Dendritic cell treated with granulocyte-macrophage colony-stimulating factor and Interleukin-4, amounts not matched to agents 40 ng/mL and 50 ng/mL, for 4 days (primary cell): ENCODE results near the gene COL23A1.

Experiments used
- H3K27ac Mint-ChIP-seq: one replicate; pipeline ENCODE4 v1.8.0; 2022; ENCODE audit warnings: mild to moderate bottlenecking, mixed read lengths
- H3K27me3 Mint-ChIP-seq: one replicate; pipeline ENCODE4 v1.8.0; 2022; ENCODE audit warnings: mild to moderate bottlenecking, mixed read lengths
- H3K36me3 Mint-ChIP-seq: one replicate; pipeline ENCODE4 v1.8.0; 2022; ENCODE audit warnings: low read depth, mixed read lengths
- H3K4me1 Mint-ChIP-seq: one replicate; pipeline ENCODE4 v1.8.0; 2022; ENCODE audit warnings: low read depth, mixed read lengths
- H3K4me3 Mint-ChIP-seq: one replicate; pipeline ENCODE4 v1.8.0; 2022; ENCODE audit warnings: mild to moderate bottlenecking, moderate library complexity, mixed read lengths
- H3K9me3 Mint-ChIP-seq: one replicate; pipeline ENCODE4 v1.8.0; 2022; ENCODE audit warnings: mixed read lengths
- intact Hi-C: fragments of 100-400 bp; cut with micrococcal nuclease; formaldehyde crosslinking; loops from one replicate; pipeline ENCODE4 v1.15.0; 2022

The COL23A1 gene

DNA sequence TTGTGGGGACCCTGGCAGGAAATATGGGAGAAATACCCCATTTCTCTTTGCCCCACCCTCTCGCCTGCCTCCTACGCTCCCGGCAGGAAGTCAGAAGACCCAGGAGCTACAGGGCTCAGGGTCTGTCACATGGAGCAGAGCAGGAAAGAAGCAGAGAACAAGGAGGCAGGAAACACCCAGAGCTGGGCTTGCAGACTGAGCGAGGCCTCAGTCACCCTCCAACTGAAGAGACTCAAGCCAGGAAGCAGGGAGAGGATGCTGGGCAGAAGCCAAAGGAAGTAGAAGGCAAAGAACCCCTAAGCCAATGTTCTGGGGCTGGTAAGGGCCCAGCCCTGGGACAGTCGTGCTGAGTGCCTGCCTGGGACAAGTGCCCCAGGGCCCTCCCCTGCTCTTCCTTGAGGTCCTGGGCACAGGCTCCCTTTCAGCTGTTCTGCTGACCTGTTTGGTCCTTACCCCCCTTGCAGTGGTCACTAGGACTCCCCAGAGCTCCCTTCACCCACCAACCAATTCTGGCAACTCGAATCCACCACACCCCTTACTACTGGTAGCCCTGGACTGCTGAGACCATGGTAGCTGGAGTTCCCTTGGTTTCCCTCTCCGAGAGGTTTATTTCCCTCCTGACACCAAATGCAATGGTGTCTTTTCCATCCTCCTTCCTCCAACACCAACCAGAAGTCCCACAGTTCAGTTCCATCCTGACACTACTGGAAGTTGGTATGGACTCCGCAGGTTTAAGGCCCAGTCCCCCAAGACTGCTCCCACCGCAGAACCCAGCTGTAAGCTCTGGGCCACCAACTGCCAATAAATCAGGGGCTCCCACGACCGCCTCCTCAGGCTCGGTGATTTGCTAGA, 157.5 kb downstream of the COL23A1 start:
- peaks cover 20% of the 10 kb centered on the region for H3K4me1 Mint-ChIP-seq
- no peak overlapping the region for H3K4me3 Mint-ChIP-seq
- intact Hi-C loops, result no loop called here
- peaks cover 1% of the 10 kb centered on the region for H3K27me3 Mint-ChIP-seq
- no peaks in the 10 kb centered on the region for H3K36me3 Mint-ChIP-seq
- H3K9me3 Mint-ChIP-seq, result peaks cover 10% of the 10 kb centered on the region
- peak overlapping the region; percentile 14 for H3K27ac Mint-ChIP-seq

DNA sequence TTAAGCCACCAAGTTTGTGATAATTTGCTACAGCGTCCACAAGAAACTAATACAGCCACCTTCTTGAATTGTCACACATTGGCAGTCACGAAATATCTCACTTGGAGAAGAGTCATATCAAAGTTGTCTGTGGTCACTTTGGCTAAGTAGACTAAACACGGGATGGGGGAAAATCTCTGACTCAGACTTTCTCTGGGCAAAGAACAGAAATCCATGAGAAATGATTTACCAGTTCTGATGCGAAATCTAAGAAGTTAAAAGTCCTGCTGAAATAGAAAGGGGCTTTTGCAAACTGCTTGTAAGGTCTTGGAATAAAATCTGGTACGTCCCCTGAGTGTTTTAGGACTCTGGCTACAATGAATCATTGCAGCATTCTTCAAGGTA, 158.4 kb downstream of the COL23A1 start:
- Mint-ChIP-seq H3K4me1 (peaks cover 20% of the 10 kb centered on the region), H3K27me3 (peaks cover 1% of the 10 kb centered on the region), H3K36me3 (no peaks in the 10 kb centered on the region), H3K4me3 (no peak overlapping the region), H3K9me3 (peaks cover 10% of the 10 kb centered on the region), H3K27ac (no peak overlapping the region)
- intact Hi-C loops, result no loop called here

DNA sequence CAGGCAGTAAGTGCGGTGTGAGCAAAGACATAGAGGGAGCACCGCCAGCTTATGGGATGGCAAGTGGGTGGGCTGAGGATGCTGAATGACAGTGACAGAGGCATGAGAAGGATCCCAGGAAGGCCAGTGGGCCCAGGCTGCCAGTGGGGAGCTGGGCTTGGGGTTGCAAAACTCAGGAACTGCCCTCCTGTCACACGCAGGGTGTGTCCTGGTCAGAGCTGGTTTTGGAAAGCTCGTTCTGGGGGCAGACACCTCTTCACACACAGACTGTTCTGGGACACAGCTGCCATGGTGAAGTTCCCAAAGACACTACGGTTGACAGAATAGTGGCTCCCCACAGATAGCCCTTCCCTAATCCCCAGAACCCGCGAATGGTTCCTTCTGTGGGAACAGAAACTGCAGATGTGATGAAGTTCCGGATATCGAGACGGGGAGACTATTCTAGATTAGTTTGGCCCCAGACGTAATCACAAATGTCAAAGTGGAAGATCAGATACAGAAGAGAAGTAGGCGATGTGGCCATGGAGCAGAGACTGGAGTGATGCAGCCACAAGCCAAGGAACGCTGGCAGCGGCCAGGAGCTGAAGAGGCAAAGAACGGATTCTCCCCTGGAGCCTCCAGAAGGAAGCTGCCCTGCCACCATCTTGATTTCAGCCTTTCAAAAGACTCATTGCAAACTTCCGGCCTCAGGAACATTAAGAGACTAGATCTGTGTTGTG, 159.0 kb downstream of the COL23A1 start:
- H3K27me3 Mint-ChIP-seq, result peaks cover 1% of the 10 kb centered on the region
- H3K9me3 Mint-ChIP-seq, result peaks cover 10% of the 10 kb centered on the region
- no peak overlapping the region for H3K4me3 Mint-ChIP-seq
- H3K36me3 Mint-ChIP-seq, result no peaks in the 10 kb centered on the region
- intact Hi-C loops, result no loop called here
- peaks cover 20% of the 10 kb centered on the region for H3K4me1 Mint-ChIP-seq
- no peak overlapping the region for H3K27ac Mint-ChIP-seq

DNA sequence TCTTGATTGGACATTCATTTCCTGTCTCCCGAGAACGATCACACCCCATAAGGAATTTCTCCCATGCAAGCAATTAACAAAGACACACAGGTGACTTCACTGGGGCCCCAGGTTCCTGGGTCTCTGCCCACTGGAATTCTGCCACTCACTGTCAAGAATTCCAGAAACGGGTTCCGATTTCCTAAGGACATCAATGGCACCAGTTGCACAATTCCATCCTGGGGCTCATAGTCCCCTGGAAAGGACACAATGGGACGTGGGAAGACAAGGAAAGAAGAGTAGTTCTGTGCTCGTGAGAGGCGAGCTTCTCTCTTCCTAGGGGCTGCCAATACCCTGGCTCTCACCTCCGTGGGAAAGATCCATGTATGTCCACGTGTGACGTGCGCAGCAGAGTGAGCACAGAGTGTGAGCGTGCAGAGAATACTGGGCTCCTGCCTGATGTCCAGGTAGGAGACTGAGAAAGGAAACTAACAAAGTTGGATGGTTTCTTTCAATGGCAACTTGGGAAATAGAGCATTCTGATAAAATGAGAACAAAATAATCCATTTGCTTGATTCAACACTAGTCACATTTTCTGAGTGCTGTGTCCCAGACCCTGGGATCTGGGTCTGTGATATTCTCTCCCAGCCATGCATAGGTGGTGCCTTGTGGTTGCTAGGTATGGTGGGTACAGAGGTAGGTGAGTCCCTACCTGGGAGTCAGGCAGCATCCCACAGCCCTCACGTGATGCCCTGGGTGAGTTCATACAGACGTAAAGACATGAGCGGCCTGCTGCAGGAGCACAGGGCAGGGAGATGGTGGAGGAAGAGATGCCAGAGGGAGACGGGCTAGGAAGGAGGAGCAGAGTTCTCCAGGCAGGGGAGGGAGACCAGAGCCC, 159.8 kb downstream of the COL23A1 start:
- Mint-ChIP-seq H3K27me3 (peaks cover 1% of the 10 kb centered on the region), H3K4me1 (peaks cover 20% of the 10 kb centered on the region), H3K9me3 (peaks cover 10% of the 10 kb centered on the region), H3K27ac (no peak overlapping the region), H3K4me3 (no peak overlapping the region), H3K36me3 (no peaks in the 10 kb centered on the region)
- intact Hi-C loops, result no loop called here

DNA sequence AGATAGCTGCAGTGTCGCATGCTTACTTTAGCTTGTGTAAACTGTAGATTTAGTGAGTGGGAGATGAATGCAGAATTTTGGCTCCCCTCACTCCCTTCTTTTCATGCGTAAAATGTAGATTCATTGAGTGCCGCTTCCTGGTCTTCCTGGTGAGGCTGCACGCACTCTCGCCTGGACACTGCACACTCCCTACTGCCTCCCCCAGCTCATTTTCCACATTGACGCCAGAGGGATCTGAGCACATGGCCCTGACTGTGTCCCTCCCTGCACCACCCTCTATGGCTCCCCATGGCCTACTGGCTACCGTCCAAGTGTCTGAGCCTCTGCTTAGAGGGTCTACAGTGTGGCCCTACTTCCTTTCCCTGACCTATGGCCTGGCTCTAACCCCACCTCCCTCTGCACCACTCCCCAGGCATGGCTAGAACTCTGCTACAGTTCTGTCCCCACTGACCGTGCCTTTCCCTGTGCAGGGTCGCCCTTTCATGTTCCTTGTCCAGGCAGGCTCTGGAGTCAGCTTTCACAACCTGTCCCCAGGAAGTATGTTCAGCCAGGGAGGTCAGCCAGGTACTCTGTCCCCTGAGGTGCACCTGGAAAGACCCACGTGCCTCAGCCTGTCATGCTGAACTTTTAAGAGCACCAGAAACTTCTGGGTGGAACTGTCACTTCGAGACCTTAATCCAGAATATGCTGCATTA, 160.6 kb downstream of the COL23A1 start:
- Mint-ChIP-seq H3K27ac (no peak overlapping the region), H3K36me3 (no peaks in the 10 kb centered on the region), H3K9me3 (peaks cover 10% of the 10 kb centered on the region), H3K4me1 (peaks cover 20% of the 10 kb centered on the region), H3K27me3 (peaks cover 1% of the 10 kb centered on the region), H3K4me3 (no peak overlapping the region)
- intact Hi-C loops, result no loop called here

DNA sequence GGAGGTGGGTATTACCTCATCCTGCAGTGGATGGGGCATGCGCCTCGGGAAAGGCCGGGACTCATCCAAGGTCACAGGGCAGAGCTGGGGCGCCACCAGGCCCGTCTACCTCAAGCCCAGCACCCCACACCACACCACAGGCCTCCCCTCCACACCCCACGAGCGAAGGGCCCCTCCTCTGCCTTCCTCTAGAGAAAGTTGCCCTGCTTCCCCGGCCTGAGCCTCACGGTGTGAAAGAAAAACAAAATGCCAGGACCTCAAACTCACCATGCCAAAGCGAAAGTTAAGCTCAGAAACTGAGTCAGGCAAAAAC, 161.1 kb downstream of the COL23A1 start:
- H3K9me3 Mint-ChIP-seq, result peaks cover 10% of the 10 kb centered on the region
- peaks cover 20% of the 10 kb centered on the region for H3K4me1 Mint-ChIP-seq
- peaks cover 1% of the 10 kb centered on the region for H3K27me3 Mint-ChIP-seq
- intact Hi-C loops, result no loop called here
- no peak overlapping the region for H3K4me3 Mint-ChIP-seq
- H3K36me3 Mint-ChIP-seq, result no peaks in the 10 kb centered on the region
- no peak overlapping the region for H3K27ac Mint-ChIP-seq

DNA sequence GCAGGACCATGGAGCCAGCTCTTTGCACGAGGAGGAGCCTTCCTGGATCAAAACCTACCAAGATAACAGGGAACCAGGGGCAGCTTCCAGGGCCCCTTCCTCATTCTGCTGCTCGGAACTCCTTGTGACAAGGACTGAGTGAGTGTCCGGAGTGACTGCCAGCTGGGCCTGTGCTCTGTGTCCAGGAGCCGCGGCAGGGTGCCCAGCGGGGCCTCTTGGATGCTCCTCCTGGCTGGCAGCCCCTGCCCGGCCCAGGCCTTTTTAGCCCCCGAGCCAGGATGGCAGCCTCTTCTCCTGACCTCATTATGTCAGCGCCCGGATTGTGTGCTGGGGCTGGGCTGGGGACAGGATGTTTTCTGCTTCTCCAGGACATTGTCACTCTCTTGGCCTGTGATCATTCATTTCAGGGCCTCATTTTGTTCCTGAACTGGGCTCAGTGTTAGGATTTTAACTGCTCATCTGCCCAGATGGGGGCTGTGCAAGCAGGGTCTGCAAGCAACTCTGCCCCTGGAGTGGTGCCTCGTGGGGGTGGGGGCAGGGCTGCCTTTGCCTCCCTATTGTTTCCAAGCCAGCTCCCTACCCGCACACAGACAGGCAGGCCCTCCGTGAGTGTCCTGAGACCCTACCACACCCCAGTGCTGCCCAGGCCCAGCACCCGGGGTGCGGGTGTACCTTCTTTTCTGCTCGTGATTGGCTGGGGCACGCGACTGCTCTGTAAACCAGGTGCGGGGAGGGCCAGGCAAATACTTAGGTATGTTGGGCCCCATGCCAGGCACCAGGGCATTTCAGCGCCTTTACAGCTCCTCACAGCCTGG, 161.6 kb downstream of the COL23A1 start:
- H3K36me3 Mint-ChIP-seq, result no peaks in the 10 kb centered on the region
- H3K27me3 Mint-ChIP-seq, result peaks cover 1% of the 10 kb centered on the region
- no peak overlapping the region for H3K27ac Mint-ChIP-seq
- no peak overlapping the region for H3K4me3 Mint-ChIP-seq
- intact Hi-C loops, result no loop called here
- H3K9me3 Mint-ChIP-seq, result peaks cover 10% of the 10 kb centered on the region
- H3K4me1 Mint-ChIP-seq, result peaks cover 20% of the 10 kb centered on the region

DNA sequence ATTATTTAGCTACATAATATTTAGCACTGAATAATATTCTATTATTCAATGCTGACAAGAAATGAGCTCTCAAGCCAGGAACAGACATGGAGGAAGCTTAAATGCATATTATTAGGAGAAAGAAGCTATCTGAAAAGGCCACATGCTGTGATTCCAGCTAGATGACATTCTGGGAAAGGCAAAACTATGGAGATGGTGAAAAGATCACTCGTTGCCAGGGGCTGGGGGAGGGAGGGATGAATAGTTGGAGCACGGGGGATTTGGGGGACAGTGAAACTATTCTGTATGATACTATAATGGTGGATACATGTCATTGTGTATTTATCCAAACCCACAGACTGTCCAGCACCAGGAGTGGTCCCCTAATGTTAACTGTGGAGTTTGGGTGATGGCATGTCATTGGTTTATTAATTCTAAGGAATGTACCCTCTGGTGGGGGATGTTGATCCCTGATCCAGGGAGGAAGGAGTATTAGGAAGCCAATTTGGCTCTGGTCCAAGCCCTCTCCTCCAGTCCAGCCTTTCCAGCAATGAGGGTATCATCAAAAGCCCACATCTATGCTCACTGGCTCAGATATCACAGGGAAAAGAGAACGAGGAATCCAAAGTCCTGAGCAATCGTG, 162.5 kb downstream of the COL23A1 start:
- H3K27ac Mint-ChIP-seq, result no peak overlapping the region
- peaks cover 16% of the 10 kb centered on the region for H3K4me1 Mint-ChIP-seq
- H3K36me3 Mint-ChIP-seq, result no peaks in the 10 kb centered on the region
- peaks cover 1% of the 10 kb centered on the region for H3K27me3 Mint-ChIP-seq
- peaks cover 10% of the 10 kb centered on the region for H3K9me3 Mint-ChIP-seq
- intact Hi-C loops, result no loop called here
- no peak overlapping the region for H3K4me3 Mint-ChIP-seq

DNA sequence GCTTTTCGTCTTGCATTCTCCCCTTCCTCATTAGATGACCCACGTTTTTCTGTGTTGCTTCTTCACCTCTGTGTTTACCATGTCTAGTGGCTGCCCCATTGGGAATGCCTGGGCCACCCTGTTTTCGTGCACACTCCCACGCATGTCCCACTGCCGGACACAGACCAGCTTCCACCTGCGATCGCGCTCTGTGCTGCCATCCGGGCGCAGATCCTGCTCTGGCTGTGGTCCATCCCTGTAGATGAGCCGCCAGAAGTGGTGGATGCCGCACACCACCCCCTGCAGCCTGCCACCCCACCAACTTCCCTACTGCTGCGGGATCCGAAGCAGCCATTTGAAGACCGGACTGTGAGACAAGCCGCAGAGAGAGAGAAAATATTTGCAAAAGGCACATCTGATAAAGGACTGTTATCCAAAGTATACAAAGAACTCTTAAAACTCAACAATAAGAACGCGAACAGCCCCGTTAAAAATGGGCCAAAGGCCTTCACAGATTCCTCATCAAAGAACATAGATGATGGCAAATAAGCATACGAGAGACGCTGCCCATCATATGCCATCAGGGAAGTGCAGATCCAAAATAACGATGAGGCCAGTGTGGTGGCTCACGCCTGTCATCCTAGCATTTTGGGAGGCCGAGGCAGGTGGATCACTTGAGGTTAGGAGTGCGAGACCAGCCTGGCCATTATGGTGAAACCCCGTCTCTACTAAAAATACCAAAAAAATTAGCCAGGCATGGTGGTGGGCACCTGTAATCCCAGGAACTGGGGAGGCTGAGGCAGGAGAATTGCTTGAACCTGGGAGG, 163.7 kb downstream of the COL23A1 start:
- Mint-ChIP-seq H3K4me1 (peaks cover 14% of the 10 kb centered on the region), H3K4me3 (no peak overlapping the region), H3K9me3 (peaks cover 6% of the 10 kb centered on the region), H3K27me3 (no peaks in the 10 kb centered on the region), H3K27ac (no peak overlapping the region), H3K36me3 (no peaks in the 10 kb centered on the region)
- intact Hi-C loops, result no loop called here

DNA sequence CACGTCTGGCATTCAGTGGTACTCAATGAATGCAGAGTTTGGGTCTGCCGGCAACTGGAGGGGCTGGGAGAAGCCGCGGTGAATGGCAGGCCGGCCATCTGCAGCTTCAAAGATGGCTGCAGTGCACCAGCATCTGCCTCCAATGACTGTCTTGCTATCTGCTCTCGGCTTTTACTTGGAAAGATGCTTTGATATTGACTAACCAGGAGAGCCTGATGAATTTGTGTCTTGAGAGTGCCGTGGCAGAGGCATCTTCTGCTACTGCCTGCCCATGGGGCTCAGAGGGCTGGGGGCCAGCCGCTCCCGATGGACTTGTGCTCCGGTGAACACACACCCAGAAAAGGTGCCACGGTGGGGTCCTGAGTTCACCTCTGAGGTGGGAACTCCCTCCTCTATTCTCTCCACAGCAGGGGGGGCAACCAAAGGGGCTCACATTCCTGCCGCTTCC, 164.5 kb downstream of the COL23A1 start:
- Mint-ChIP-seq H3K36me3 (no peaks in the 10 kb centered on the region), H3K27ac (no peak overlapping the region), H3K4me1 (peaks cover 9% of the 10 kb centered on the region), H3K9me3 (no peaks in the 10 kb centered on the region), H3K4me3 (no peak overlapping the region), H3K27me3 (no peaks in the 10 kb centered on the region)
- intact Hi-C loops, result no loop called here

DNA sequence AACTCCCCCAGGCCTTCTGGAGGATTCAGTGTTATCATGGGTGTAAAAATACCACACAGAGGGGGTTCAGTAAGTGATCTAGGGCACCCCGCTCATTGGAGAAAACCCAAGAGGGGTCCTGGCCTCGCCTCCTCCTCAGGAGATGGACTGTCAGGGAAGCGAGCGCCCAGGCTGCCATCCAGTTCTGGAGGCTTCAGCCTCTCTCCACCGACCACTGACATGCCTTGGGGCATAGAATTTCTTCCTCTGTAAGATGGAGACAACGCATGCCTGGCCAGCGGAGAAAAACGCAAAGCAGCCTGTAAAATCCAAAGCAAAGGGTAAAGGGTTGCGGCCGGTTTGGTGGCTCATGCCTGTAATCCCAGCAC, 165.4 kb downstream of the COL23A1 start:
- Mint-ChIP-seq H3K27ac (no peak overlapping the region), H3K36me3 (no peaks in the 10 kb centered on the region), H3K4me1 (peaks cover 7% of the 10 kb centered on the region), H3K27me3 (no peaks in the 10 kb centered on the region), H3K9me3 (no peaks in the 10 kb centered on the region), H3K4me3 (no peak overlapping the region)
- intact Hi-C loops, result no loop called here
